Colonic mucosa (tissue), 4 donors: ENCODE data around the gene EVA1C. TPM values are rescaled to one million over a fixed set of nuclear protein-coding genes. Genes with fewer than 3 reads are reported as not detected.
"Not testable (repeated sequence)": the region's sequence is repeated elsewhere in the genome, so short reads cannot be mapped to it uniquely, and the experiment has no call there.

Experiments
- DNase-seq: peaks from one replicate; pipeline ENCODE4 v3.0.0-alpha.2; 2020
- H3K27ac ChIP-seq: fragments of 200-600 bp; one replicate; pipeline ENCODE4 v1.8.0; 2021
- H3K27me3 ChIP-seq: fragments of 200-600 bp; one replicate; pipeline ENCODE4 v1.8.0; 2021
- H3K36me3 ChIP-seq: fragments of 200-600 bp; one replicate; pipeline ENCODE4 v1.8.0; 2021
- H3K4me1 ChIP-seq: fragments of 200-600 bp; one replicate; pipeline ENCODE4 v1.8.0; 2021; ENCODE audit warnings: mild to moderate bottlenecking
- H3K4me3 ChIP-seq: fragments of 200-600 bp; one replicate; pipeline ENCODE4 v1.8.0; 2021
- H3K9ac ChIP-seq, 2 donors: one replicate each; pipeline ENCODE4 v1.7.0; 2013; ENCODE audit warnings: control low read depth in 2 of 2, low read depth in 2 of 2, low read length in 2 of 2
- H3K9me3 ChIP-seq: fragments of 200-600 bp; one replicate; pipeline ENCODE4 v1.8.0; 2021
- intact Hi-C: fragments of 100-400 bp; cut with DNase I; formaldehyde crosslinking; loops from one replicate; pipeline ENCODE4 v1.14.1; 2022
- total RNA-seq, 2 donors: library from RNA; stranded (reverse); fragmentation: NEBNext Ultra II Directional in 1 of 2; extraction: Animal tissue kit (Norgen Biotek cat#: 25700) in 1 of 2; gene quantifications; one replicate each; pipeline ENCODE4 v1.2.1, GENCODE V29; 2021
- TF ChIP-seq, protein P1 (sequence below): fragments of 200-600 bp; IDR thresholded peaks from one replicate; pipeline ENCODE4 v1.8.0; 2022; ENCODE audit warnings: antibody characterized with exemption, mild to moderate bottlenecking
- donor health status: healthy.
- donor health status: DM: no; HTN: no; CAD: no.
- donor health status: DM: no; HTN: no; CAD: no.

The EVA1C gene
- total RNA-seq, 2 donors from 2014 or later: 7.3 to 9.9 TPM

DNA sequence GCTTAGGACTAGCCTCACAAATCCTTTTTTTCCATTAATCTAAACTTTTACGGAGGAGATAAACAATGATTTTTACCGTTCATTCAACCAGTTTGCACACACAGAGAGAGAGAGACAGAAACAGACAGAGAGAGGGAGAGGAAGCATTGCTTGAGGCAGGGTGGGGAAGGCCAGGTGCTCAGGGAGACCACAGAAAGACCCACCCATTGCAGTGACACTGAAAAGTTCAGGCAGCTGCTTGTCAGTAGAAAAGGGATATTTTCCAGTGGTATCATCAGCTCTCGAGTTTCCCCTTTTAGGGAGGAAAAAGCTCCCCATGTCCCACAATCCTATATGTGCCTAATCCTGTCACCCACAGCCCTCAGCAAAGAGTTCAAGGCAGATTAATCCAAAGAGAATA, 145.6 kb downstream of the EVA1C start:
- no peak overlapping the region for H3K27ac ChIP-seq
- TF ChIP-seq, protein P1, sequence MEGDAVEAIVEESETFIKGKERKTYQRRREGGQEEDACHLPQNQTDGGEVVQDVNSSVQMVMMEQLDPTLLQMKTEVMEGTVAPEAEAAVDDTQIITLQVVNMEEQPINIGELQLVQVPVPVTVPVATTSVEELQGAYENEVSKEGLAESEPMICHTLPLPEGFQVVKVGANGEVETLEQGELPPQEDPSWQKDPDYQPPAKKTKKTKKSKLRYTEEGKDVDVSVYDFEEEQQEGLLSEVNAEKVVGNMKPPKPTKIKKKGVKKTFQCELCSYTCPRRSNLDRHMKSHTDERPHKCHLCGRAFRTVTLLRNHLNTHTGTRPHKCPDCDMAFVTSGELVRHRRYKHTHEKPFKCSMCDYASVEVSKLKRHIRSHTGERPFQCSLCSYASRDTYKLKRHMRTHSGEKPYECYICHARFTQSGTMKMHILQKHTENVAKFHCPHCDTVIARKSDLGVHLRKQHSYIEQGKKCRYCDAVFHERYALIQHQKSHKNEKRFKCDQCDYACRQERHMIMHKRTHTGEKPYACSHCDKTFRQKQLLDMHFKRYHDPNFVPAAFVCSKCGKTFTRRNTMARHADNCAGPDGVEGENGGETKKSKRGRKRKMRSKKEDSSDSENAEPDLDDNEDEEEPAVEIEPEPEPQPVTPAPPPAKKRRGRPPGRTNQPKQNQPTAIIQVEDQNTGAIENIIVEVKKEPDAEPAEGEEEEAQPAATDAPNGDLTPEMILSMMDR: no peak
- no peak for DNase-seq
- H3K4me1 ChIP-seq: no peaks in the 10 kb centered on the region
- H3K4me3 ChIP-seq: no peak overlapping the region
- intact Hi-C loops: no loop called here
- H3K36me3 ChIP-seq: no peaks in the 10 kb centered on the region
- no peaks in the 10 kb centered on the region for H3K9me3 ChIP-seq
- no peak overlapping the region for H3K9ac ChIP-seq
- no peaks in the 10 kb centered on the region for H3K27me3 ChIP-seq

DNA sequence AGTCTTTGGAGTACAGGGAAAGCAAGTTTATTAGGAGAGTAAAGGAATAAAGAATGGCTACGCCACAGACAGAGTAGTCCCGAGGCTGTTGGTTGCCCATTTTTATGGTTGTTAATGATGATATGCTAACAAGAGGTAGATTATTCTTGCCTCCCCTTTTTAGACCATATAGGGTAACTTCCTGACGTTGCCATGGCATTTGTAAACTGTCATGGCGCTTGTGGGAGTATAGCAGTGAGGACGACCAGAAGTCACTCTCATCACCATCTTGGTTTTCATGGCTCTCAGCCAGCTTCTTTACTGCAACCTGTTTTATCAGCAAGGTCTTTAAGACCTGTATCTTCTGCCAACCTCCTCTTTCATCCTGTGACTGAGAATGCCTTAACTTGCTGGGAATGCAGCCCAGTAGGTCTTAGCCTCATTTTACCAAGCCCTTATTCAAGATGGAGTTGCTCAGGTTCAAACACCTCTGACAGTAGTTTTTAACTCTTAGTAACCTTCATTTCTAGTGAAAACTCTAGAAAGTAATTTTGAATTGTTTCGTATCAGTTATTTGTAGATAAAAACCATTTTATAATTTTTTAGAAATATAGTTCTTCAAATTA, 146.6 kb downstream of the EVA1C start:
- no peak overlapping the region for H3K27ac ChIP-seq
- no peak for DNase-seq
- intact Hi-C loops: no loop called here
- no peaks in the 10 kb centered on the region for H3K27me3 ChIP-seq
- H3K36me3 ChIP-seq: no peaks in the 10 kb centered on the region
- TF ChIP-seq, protein P1: no peak
- H3K4me3 ChIP-seq: no peak overlapping the region
- H3K9ac ChIP-seq: no peak overlapping the region
- no peaks in the 10 kb centered on the region for H3K9me3 ChIP-seq
- no peaks in the 10 kb centered on the region for H3K4me1 ChIP-seq

DNA sequence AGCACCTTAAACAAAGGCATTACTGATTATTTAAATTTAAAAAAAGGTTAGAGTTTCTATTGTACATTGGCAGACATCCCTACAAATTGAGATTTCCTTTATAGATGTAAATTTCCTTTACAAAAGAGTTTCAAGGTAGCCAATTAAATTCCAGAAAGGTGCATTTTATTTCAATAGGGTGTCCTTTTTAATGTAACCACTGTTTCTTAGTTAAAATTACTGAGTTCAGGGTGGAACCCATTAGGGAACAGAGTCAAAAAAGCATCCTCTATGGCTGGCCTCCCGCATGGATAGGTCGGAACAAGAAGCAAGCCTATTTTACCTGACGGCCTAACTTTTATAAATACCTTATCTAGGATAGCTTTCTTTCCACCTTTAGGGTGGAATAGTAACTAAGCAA, 148.4 kb downstream of the EVA1C start:
- Histone ChIP-seq H3K4me3 (no peak overlapping the region), H3K9me3 (no peaks in the 10 kb centered on the region), H3K27me3 (no peaks in the 10 kb centered on the region), H3K9ac (no peak overlapping the region), H3K27ac (no peak overlapping the region), H3K36me3 (no peaks in the 10 kb centered on the region), H3K4me1 (no peaks in the 10 kb centered on the region)
- intact Hi-C loops: no loop called here
- TF ChIP-seq, protein P1: no peak
- DNase-seq: no peak

DNA sequence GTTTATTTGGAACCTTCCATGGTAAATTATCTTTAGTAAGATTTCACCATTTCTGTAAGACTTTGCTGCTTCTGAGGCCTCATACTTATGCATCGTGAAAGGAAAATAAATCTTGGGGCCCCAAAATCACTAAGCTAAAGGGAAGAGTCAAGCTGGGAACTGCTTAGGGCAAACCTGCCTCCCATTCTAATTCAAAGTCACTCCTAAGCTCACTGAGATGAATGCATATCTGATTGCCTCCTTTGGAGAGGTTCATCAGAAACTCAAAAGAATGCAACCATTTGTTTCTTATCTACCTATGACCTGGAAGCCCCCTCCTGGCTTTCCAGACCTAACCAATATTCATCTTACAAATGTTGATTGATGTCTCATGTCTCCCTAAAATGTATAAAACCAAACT, 149.0 kb downstream of the EVA1C start:
- H3K9ac ChIP-seq, DNase-seq, H3K27me3 ChIP-seq, H3K9me3 ChIP-seq, H3K4me1 ChIP-seq, intact Hi-C loops, H3K36me3 ChIP-seq, H3K4me3 ChIP-seq, H3K27ac ChIP-seq: not testable (repeated sequence)

DNA sequence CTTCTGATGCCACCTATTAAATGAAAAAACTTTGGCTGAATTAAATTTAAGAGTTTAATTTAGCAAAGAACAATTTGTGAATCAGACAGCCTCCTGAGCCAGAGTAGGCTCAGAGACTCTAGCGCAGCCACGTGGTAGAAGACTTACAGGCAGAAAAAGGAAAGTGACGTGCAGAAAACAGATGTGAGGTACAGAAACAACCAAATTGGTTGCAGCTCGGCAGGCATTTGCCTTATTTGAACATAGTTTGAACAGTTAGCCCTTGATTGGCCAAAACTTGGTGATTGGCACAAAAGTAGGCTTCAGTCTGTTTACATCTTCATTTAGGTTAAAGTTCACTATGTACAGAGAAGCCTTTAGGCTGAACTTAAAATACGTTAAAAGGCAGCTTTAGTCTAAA, 149.9 kb downstream of the EVA1C start:
- intact Hi-C loops: no loop called here

DNA sequence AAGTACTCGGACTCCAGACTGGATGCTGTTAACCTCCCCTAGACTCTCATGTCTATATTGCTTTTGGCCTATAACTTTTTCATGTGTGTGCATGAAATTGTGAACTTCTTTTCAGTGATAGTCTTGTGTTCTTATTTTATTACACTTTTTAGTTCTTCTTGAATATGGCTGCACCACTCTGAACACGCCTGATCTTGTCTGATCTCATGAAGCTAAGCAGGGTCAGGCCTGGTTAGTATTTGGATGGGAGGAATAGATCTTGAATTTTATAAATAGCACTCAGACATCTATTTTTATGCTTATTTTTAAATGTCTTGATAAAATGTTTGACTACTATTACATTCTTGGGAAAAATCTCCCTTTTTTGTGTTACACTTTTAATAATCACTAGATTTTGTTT, 150.4 kb downstream of the EVA1C start:
- Histone ChIP-seq H3K36me3 (no peaks in the 10 kb centered on the region), H3K4me3 (no peak overlapping the region), H3K27ac (no peak overlapping the region), H3K9ac (no peak overlapping the region), H3K27me3 (no peaks in the 10 kb centered on the region), H3K9me3 (no peaks in the 10 kb centered on the region), H3K4me1 (no peaks in the 10 kb centered on the region)
- intact Hi-C loops: no loop called here
- no peak for DNase-seq
- TF ChIP-seq, protein P1: no peak

More for the DNA sequence above, 149.9 kb downstream of the EVA1C start:
- Histone ChIP-seq H3K4me3 (no peak overlapping the region), H3K27ac (no peak overlapping the region), H3K36me3 (no peaks in the 10 kb centered on the region), H3K4me1 (no peaks in the 10 kb centered on the region), H3K9me3 (no peaks in the 10 kb centered on the region), H3K9ac (no peak overlapping the region), H3K27me3 (no peaks in the 10 kb centered on the region)
- TF ChIP-seq, protein P1: no peak
- no peak for DNase-seq

Other genes starting within 250 kb of the EVA1C start
- 10 to 100 TPM; 13.5 to 36.2 TPM for gene MIS18A, start 133.7 kb upstream of the EVA1C start, total RNA-seq
- gene MRAP, start 113.9 kb upstream of the EVA1C start, total RNA-seq: not detected
- gene URB1, start 19.7 kb upstream of the EVA1C start, total RNA-seq: 10 to 100 TPM in 1 of 2 donors, 1 to 10 TPM in 1; 6.1 to 16.4 TPM
- 1 to 10 TPM in 1 of 2 donors, under 1 TPM in 1; 0.74 to 1.2 TPM for gene TCP10L, start 172.8 kb downstream of the EVA1C start, total RNA-seq
- gene CFAP298, start 199.7 kb downstream of the EVA1C start, total RNA-seq: 10 to 100 TPM; 27.5 to 55.8 TPM